KBM-7 (cell line): Measurements from ENCODE around the gene PHLDA1.

Experiments used
- DNase-seq: peaks from one replicate; pipeline ENCODE4 v3.0.0-alpha.2; 2015
- in situ Hi-C: fragments of 300-500 bp; cut with MboI; formaldehyde crosslinking; loops from 2 replicates; pipeline ENCODE4 v1.14.3; 2020; ENCODE audit warnings: low sequenced_read_pairs, low pct_unique_long_range_greater_than_20kb, mixed read lengths

The PHLDA1 gene

DNA sequence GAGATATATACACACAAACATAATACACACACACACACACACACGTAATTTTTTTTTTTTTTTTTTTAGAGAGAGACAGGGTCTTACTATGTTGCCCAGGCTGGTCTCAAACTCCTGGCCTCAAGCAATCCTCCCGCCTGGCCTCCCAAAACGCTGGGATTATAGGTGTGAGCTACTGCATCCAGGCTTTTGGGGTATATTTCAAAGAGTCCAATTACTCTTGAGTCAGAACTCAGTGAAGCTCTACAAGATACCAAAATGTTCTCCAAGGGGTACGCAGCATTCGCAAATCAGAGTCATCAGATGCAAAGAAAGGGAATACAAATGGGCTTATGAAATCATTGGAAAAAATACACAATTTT is 54.0 kb downstream of the PHLDA1 start:
- no peak for DNase-seq
- in situ Hi-C loops, result no loop called here

DNA sequence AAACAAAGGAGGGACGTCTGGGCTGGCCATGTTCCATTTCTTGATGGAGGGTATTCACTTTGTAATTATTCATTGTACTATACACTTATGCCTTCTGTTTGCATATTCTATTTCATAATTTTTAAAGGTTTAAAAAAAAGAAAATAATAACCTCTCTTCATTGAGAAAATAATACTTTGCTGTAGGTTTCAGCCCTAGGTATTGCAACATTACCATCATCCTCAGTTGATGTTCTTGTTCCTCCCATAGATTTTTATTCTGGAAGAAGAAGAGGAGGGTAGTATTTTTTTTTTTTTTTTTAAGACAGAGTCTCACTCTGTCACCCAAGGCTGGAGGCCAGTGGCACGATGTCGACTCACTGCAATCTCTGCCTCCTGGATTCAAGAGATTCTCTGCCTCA is 54.7 kb downstream of the PHLDA1 start:
- in situ Hi-C loops, result no loop called here
- DNase-seq, result no peak

DNA sequence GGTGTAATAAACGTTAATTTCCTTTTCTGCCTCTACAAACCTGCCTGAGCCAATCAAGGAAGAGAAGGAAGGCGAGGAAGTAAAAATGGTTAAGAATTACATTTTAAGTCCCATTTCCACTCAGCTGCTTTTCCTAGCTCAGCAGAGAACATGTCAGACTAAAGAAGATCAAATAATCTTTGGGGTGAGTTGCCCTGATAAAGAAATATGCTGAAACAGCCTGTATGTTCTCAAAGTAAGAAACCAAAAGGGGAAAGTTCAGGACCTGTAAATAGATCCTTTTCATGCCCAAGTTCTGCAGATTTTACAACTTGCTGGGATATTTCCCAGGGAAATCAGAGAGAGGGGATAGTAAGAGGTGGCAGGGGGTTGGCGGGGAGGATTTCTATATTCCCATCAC is 55.5 kb downstream of the PHLDA1 start:
- no peak for DNase-seq

DNA sequence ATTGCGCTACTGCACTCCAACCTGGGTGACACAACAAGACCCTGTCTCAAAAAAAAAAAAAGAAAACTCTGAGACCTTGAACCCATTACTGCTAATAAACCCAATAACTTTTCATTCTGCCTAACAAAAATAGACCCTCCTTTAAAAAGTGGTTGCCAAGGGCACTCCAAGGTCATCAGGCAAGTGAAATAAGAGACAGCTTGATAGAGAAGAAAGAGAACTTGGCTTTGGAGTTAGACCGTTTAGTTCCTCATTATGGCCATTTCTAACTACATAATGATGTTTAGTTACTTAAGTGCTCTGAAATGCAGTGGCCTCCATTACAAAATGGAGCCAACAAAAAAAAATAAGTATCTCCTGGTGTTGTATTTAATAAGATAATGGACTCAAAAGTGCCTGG is 55.9 kb downstream of the PHLDA1 start:
- peak; percentile 37 for DNase-seq
- in situ Hi-C loops, result no loop called here

More for the DNA sequence above, 55.5 kb downstream of the PHLDA1 start:
- in situ Hi-C loops, result no loop called here
